ENCODE measurements around the gene NDUFB10.

The NDUFB10 gene

GRCh38 chr16:1977875-1978268 is 18.5 kb downstream of the NDUFB10 start:
- CTCF ChIA-PET = interaction anchor here (1.1 to 1.5 kb wide), 2 partner anchors 8 to 26 kb away, joined by 3 to 5 read pairs; no protein-coding TSS in a partner anchor
- POLR2A ChIA-PET = interaction anchor here (2.1 kb wide), 1 partner anchor 13 kb away, joined by 11 read pairs; the partner anchor contains the start of gene RPS2
- H3K4me3 ChIP-seq (ENCODE audit: low read depth, low read length) = no peak overlapping the region
- TF ChIP-seq, protein P1, sequence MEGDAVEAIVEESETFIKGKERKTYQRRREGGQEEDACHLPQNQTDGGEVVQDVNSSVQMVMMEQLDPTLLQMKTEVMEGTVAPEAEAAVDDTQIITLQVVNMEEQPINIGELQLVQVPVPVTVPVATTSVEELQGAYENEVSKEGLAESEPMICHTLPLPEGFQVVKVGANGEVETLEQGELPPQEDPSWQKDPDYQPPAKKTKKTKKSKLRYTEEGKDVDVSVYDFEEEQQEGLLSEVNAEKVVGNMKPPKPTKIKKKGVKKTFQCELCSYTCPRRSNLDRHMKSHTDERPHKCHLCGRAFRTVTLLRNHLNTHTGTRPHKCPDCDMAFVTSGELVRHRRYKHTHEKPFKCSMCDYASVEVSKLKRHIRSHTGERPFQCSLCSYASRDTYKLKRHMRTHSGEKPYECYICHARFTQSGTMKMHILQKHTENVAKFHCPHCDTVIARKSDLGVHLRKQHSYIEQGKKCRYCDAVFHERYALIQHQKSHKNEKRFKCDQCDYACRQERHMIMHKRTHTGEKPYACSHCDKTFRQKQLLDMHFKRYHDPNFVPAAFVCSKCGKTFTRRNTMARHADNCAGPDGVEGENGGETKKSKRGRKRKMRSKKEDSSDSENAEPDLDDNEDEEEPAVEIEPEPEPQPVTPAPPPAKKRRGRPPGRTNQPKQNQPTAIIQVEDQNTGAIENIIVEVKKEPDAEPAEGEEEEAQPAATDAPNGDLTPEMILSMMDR (IDR thresholded peaks at IDR 0.05; ENCODE audit: insufficient read depth, low read length, missing control alignments) = no peak
- no peak for DNase-seq (ENCODE audit: low read depth, low spot score)

- POLR2A ChIA-PET = interaction anchor here (2.1 kb wide), 1 partner anchor 13 kb away, joined by 11 read pairs; the partner anchor contains the start of gene RPS2
- CTCF ChIA-PET = interaction anchor here (1.1 to 1.5 kb wide), 2 partner anchors 8 to 25 kb away, joined by 3 to 5 read pairs; no protein-coding TSS in a partner anchor
- no peak overlapping the region for H3K4me3 ChIP-seq (ENCODE audit: low read depth, low read length)
- DNase-seq (ENCODE audit: low read depth, low spot score) = no peak
- TF ChIP-seq, protein P1 (IDR thresholded peaks at IDR 0.05; ENCODE audit: insufficient read depth, low read length, missing control alignments) = no peak
Observed at GRCh38 chr16:1978476-1979120, 19.3 kb downstream of the NDUFB10 start.

GRCh38 chr16:1979271-1980029 is 20.1 kb downstream of the NDUFB10 start:
- ChIA-PET POLR2A (interaction anchor here (3.5 kb wide), 1 partner anchor 15 kb away, joined by 23 read pairs; the partner anchor contains the start of gene RPS2), CTCF (interaction anchor here (1.5 kb wide), 1 partner anchor 7 kb away, joined by 3 read pairs; no protein-coding TSS in a partner anchor)
- DNase-seq (ENCODE audit: low read depth, low spot score) = no peak
- no peak overlapping the region for H3K4me3 ChIP-seq (ENCODE audit: low read depth, low read length)
- TF ChIP-seq, protein P1 (IDR thresholded peaks at IDR 0.05; ENCODE audit: insufficient read depth, low read length, missing control alignments) = no peak

GRCh38 chr16:1980030-1980769 is 20.9 kb downstream of the NDUFB10 start:
- TF ChIP-seq, protein P1 (IDR thresholded peaks at IDR 0.05; ENCODE audit: insufficient read depth, low read length, missing control alignments) = no peak
- DNase-seq (ENCODE audit: low read depth, low spot score) = no peak
- ChIA-PET CTCF (interaction anchor here (0.6 to 16.4 kb wide), 3 partner anchors 9 to 117 kb away, joined by 3 to 163 read pairs (median 5); partner anchors contain the start of gene TBL3), POLR2A (interaction anchor here (1.4 to 3.5 kb wide), 2 partner anchors 15 to 60 kb away, joined by 4 to 23 read pairs; partner anchors contain the start of gene RPS2)
- H3K4me3 ChIP-seq (ENCODE audit: low read depth, low read length) = no peak overlapping the region

GRCh38 chr16:1980770-1981087 is 21.4 kb downstream of the NDUFB10 start:
- ChIA-PET POLR2A (interaction anchor here (1.4 to 3.5 kb wide), 3 partner anchors 16 to 175 kb away, joined by 4 to 23 read pairs (median 9); partner anchors contain the start of genes RPS2 and TRAF7), CTCF (interaction anchor here (0.6 to 16.4 kb wide), 5 partner anchors 9 to 160 kb away, joined by 3 to 163 read pairs (median 5); partner anchors contain the start of gene TBL3)
- no peak overlapping the region for H3K4me3 ChIP-seq (ENCODE audit: low read depth, low read length)
- TF ChIP-seq, protein P1 (IDR thresholded peaks at IDR 0.05; ENCODE audit: insufficient read depth, low read length, missing control alignments) = no peak
- no peak for DNase-seq (ENCODE audit: low read depth, low spot score)
